Measurements from ENCODE around the gene EYS. TPM values are rescaled to one million over a fixed set of nuclear protein-coding genes. Genes with fewer than 3 reads are reported as not detected.

The EYS gene
- polyA plus RNA-seq, 1 of the 3 experiments (the other 2 are of a cell fraction), result 0.05 TPM

- Histone ChIP-seq H3K36me3 (replicated peaks in 1 of 2; ENCODE audit: control insufficient read depth in 1 of 2, insufficient read depth in 2 of 2, low read length in 1 of 2) (no peaks in the 10 kb centered on the region), H3K79me2 (ENCODE audit: insufficient read depth) (no peaks in the 10 kb centered on the region), H3F3A (replicated peaks; ENCODE audit: insufficient read depth) (no peaks in the 10 kb centered on the region), H2AFZ (ENCODE audit: low read depth) (no peak overlapping the region), H3K27me3 (ENCODE audit: insufficient read depth) (no peaks in the 10 kb centered on the region), H3K9ac (no peak overlapping the region), H3K4me3 (ENCODE audit: low read depth in 2 of 2, low read length in 1 of 2) (no peak overlapping the region), H3K9me3 (no peaks in the 10 kb centered on the region), H3K9me2 (no peaks in the 10 kb centered on the region), H3K27ac (ENCODE audit: low read depth in 2 of 2, low read length in 1 of 2) (no peak overlapping the region), H4K20me1 (ENCODE audit: insufficient read depth) (no peaks in the 10 kb centered on the region), H3K4me2 (no peak overlapping the region), H3K4me1 (ENCODE audit: control insufficient read depth in 1 of 2, insufficient read depth in 2 of 2, low read depth in 1 of 2, low read length in 1 of 2) (peaks cover 0 to 3% of the 10 kb centered on the region in 2 experiments; a peak in 2 of 4 replicates)
- no peak for TF ChIP-seq TEAD4 (IDR thresholded peaks at IDR 0.05; ENCODE audit: borderline replicate concordance, insufficient read depth)
- no peak for TF ChIP-seq USF1 (IDR thresholded peaks at IDR 0.05; ENCODE audit: borderline replicate concordance, low read depth)
- no peak for TF ChIP-seq RFX5 (IDR thresholded peaks at IDR 0.05; ENCODE audit: low read length)
- no peak for TF ChIP-seq TCF12 (IDR thresholded peaks at IDR 0.05)
- TF ChIP-seq MXI1 (IDR thresholded peaks at IDR 0.05; ENCODE audit: low read depth, low read length), result no peak
- no peak for TF ChIP-seq REST (IDR thresholded peaks at IDR 0.05; ENCODE audit: low read depth, low read length)
- TF ChIP-seq EZH2phosphoT487 (IDR thresholded peaks at IDR 0.05; ENCODE audit: borderline replicate concordance, low read depth), result no peak
- no peak for TF ChIP-seq NFIC (IDR thresholded peaks at IDR 0.05; ENCODE audit: borderline replicate concordance)
- TF ChIP-seq POLR2AphosphoS5 (IDR thresholded peaks at IDR 0.05; ENCODE audit: low read depth, low read length), result no peak
- no peak for TF ChIP-seq SMC3 (IDR thresholded peaks at IDR 0.05; ENCODE audit: low read depth, low read length)
- no peak for TF ChIP-seq MEF2A (IDR thresholded peaks at IDR 0.05; ENCODE audit: borderline replicate concordance, low read depth)
- no peak for TF ChIP-seq ZBTB33 (IDR thresholded peaks at IDR 0.05; ENCODE audit: borderline replicate concordance, low read depth)
- TF ChIP-seq CHD2 (IDR thresholded peaks at IDR 0.05; ENCODE audit: low read length, partially characterized antibody), result no peak
- no peak for TF ChIP-seq RAD21 (IDR thresholded peaks at IDR 0.05; ENCODE audit: low read length)
- TF ChIP-seq FOXM1 (IDR thresholded peaks at IDR 0.05; ENCODE audit: low read depth), result no peak
- TF ChIP-seq RXRA (IDR thresholded peaks at IDR 0.05; ENCODE audit: borderline replicate concordance, low read depth), result no peak
- TF ChIP-seq FOXJ3 (CRISPR knock-in tag; IDR thresholded peaks at IDR 0.05), result no peak
- CTCF ChIA-PET, result no interaction called here
- POLR2A ChIA-PET, result no interaction called here
- DNase-seq, result no peak
- whole genome bisulfite sequencing (ENCODE audit: low lambda C conversion rate), result 78% methylated on average over 2 of the region's 2 CpGs
These were observed 1565.3 kb downstream of the EYS start for GRCh38 chr6:64141680-64142079.

All from SK-N-SH (cell line).